Stimulated activated CD8-positive, alpha-beta memory T cell treated with anti-CD3 and anti-CD28 coated beads, Interleukin-15, amount 100 ng/mL, for 1 hour (primary cell): ENCODE data around the gene INHBB.
A peak's percentile ranks its signal among the peaks of the same experiment; 100 is the strongest.
"Not testable (repeated sequence)": the region's sequence is repeated elsewhere in the genome, so short reads cannot be mapped to it uniquely, and the experiment has no call there.

ENCODE experiments used
- DNase-seq: peaks from one replicate; pipeline ENCODE4 v3.0.0-alpha.2; 2020; ENCODE audit warnings: low read depth

INHBB gene

GRCh38 chr2:120346026-120346666 lies at the start of gene INHBB:
TSS of gene INHBB (plus strand) at chr2:120346136. CDS start at chr2:120346189, 53 bp downstream.
- DNase-seq: no peak

GRCh38 chr2:120298173-120298835 lies 47.6 kb upstream of the INHBB start:
- no peak for DNase-seq

- no peak for DNase-seq
These were observed 46.9 kb upstream of the INHBB start for GRCh38 chr2:120299004-120299403.

- DNase-seq: no peak
These were observed 46.4 kb upstream of the INHBB start for GRCh38 chr2:120299561-120299960.

DNA sequence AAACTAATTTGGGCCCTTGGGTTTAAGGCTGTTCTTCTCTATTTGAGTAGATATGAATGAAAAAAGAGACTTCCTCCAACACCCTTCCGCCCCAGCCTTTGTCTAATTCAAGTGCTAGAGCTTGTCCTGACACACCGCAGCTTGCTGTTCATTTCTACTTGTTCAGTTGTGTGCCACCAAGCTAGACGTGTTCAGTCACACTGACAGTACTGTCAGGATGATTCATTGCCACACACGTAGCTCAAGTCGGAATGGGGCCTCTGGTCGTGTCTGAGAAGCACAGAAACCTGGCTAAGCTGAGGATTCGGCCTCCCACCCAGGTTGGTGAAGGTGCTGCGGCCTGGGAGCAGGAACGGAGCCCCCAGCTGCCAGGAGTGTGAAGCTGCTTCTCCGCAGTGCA lies 45.6 kb upstream of the INHBB start:
- DNase-seq: no peak

DNA sequence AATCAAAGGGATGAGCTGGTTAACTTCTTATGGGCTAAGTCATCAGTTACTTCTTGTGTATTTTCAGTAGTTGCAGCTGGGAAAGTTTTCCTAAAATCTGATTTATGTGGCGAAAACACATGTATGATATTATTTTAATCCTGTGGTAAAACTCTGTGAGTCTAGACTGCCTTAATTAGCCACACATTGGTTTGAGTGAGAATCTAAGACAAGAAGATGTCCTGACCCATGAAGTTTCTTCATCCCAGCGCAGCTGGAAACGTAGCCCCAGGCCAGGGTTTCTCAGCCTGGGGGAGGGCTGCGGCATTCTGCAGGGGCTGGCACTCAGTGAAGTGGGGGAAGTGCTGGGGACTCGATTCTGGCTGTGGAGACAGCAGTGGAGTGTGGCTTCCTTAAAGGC lies 44.7 kb upstream of the INHBB start:
- no peak for DNase-seq

DNA sequence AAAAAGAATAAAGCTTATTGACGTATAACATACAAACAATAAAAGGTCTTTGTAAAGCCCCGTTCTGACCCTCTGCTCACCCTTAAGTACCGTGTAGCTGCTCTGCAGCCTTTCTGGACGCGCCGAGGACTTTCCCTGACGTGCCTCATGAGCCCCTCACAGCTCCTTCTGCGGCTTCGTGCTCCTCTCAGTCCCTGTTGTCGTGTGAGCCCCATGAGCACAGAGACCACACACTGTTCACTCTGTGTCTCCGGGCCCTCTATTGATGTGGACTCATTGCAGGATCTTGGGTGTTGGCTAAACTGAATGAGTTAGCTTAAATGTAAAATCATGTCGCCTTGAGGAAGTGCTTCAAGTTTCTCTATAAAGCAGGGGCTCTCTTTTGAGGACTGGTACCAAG lies 43.6 kb upstream of the INHBB start:
- DNase-seq: no peak

GRCh38 chr2:120303177-120303576 lies 42.8 kb upstream of the INHBB start:
- no peak for DNase-seq

DNA sequence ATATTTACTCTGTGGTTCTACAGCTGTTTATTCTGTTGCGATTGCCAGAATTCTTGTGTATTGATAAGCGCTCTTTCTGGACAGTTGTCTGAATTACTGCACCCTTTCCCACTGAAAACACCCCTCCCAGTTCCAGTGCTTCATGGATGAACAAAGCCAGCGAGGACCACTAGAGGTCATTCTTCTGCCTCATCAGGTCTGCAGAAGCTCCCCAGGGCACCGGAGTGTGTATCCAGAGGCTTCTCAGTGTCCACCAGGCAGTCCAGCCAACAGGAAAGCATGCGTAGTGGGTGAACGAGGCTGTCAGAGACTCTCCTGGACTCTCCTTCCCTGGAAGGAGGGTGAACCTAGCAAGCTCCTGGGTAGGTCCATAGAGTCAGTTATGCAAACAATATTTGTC lies 40.6 kb upstream of the INHBB start:
- no peak for DNase-seq

- DNase-seq: no peak
These were observed 39.9 kb upstream of the INHBB start for GRCh38 chr2:120305937-120306490.

GRCh38 chr2:120307482-120307881 lies 38.5 kb upstream of the INHBB start:
- DNase-seq: no peak

DNA sequence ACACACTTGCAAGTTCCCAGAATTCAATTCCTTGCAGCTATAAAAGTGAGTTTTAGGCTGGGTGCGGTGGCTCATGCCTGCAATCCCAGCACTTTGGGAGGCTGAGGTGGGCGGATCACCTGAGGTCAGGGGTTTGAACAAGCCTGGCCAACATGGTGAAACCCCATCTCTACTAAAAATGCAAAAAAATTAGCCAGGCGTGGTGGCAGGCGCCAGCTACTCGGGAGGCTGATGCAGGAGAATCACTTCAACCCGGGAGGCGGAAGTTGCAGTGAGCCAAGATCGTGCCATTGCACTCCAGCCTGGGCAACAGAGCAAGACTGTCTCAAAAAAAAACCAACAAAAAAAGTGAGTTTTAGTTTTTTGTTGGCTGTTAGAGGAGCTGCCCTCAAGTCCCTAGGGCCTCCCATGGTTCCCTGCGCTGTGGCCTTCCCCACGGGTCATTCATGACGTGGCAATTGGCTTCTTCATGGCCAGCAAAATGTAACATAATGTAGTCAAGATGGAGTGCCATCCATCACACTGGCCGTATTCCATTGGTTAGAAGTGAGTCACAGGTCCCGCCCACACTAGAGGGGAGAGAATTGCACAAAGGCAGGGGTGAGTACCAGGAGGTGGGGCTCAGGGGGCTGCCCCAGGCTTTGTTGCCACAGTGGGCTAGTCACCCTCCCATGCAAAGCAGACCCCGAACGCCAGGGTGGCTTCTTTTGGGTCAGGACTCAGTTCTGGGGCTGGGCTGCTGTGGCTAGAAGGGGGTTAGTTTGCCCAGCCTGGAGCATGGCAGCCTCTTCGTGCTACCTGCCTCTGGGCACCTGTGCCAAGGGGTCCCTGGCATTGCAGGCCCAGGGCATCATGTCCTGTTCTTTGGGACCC lies 37.7 kb upstream of the INHBB start:
- DNase-seq: no peak

DNA sequence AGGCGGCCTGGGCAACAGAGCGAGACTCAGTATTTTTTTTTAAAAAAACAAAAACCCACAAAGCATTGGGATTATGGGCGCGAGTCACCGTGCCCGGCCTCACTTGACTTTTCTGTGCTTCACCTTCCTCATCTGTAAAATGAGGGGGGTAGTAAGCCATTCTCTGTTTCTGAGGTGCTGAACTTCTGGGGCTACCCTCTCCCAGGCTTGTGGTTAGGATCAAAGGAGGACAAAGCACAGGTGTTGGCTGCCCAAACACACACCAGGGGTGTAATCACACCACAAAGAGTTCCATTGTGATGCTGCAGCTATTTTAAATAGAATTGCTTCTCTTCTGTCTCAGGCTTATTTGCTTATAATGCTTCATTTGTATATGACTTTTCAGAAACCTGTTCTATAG lies 35.8 kb upstream of the INHBB start:
- DNase-seq: no peak

- DNase-seq: not testable (repeated sequence)
These were observed 35.1 kb upstream of the INHBB start for GRCh38 chr2:120310841-120311240.

DNA sequence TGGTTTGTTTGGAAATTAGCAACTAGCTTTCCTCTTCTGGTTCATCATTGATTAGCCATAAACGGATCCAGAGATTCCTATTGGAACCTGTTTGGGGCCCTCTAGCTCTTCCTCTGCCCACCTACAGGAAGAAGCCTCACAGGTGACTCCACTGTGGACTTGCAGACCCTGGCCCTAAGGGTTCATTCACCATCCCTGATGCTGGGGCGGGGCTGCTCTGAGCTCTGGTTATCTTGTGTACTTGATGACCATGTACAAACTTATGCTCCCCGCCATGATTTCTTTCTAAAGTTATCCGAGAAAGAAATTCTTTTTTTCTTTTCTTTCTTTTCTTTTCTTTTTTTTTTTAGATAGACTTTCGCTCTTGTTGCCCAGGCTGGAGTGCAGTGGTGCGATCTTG lies 33.9 kb upstream of the INHBB start:
- DNase-seq: no peak

DNA sequence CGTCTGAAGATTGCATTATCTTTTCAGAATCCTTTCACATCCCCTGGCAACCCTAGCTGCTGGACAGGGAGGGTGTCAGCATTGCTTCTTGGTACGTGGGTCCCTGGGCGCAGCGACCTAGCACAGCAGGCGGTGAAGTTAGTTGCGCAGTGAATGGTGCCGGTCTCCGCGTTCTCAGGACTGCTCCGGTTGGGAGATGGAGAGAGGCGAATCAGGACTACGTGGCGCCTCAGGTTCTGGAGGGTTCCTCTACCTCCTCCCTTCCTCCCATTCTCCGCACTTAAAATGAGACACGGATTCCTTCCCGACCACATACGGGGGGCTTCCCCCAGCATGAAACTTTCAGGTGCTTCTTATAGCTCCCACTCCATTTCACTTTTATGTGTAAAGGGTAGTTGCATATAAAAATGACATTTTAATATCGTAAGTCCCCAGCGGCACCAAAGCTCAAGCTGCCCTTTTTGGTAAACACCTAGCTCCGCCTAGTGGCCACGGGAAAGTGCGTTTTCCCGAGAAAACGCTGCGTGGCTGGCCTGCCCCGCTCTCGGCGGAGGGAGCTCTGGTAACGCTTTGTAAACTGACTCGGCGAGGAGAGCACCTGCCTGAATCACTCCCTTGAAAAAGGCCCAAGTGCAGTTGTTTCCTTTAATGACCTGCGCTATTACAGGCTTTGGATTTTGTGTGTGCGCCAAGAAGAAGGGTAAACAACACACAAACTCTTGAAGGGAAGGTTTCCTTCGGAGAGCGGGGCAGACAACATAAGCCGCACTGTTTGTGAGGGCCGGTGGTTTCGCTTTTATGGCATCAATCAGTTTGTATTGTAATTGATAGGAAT lies 32.9 kb upstream of the INHBB start:
- DNase-seq: peak; percentile 57

GRCh38 chr2:120313695-120314615 lies 32.0 kb upstream of the INHBB start:
- DNase-seq: no peak

DNA sequence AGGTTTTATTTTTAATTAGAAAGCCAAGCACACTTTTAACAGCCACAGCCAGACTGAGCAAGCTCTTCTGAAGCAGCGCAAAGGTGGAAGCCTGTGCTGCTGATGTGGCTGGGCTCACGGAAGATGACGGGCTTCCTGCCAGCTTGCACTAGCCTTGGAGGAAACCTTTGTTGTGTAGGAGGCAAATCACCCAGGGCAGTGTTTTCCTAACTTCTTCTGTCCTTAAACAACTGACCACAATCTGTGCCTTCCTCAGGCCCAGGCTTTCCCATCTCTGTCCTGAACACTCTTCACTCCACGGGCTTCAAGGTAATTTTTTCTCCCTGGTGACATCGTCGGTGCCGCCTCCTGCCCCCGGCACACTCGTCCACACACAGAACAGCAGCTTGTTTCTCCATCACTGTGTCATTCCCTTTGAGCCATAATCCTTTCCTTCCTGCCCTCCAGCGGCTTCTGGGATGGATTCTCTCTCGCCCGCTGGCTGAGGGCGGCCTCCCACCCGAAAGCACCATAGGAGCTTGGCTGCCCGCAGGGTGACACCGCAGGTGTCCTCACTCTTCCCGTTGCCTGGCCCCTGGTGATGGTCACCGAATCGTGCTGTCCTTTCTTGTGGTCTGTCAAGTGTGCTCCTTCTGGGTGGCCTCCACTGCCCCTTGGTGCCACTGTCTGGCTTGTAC lies 31.1 kb upstream of the INHBB start:
- DNase-seq: no peak

DNA sequence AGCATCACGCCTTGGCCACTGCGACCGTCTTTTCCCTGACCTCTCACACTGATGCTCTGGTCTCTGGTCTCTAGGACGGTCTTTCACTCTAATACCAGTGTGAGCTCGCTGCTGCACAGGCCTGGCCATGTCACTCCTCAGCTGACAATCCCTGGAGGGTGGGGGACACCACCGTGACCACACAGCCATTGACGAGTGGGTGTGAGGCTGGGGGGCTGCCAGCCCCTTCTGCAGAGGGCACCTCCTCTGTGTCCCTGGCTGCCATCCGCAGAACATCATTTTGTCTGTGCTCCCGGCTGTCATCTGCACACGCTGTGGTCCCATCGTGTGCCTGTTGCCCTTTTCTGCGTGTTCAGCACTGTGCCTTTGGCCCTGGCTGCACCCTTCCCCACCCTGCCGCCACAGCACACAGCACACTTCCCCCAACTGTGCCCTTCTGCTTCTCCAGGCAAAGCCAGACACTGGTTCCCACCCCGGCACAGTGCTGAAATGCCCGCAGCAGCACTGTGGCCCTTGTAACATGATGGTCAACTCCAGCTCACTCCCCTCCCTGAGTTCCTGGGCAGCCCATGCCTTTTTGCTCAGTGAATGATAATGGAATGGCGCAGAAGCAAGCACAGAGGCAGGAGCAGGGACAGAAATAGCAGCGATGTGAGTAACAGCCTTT lies 30.4 kb upstream of the INHBB start:
- DNase-seq: no peak

GRCh38 chr2:120316071-120316470 lies 29.9 kb upstream of the INHBB start:
- no peak for DNase-seq
